HG03064 (cell line): ENCODE results near the gene P2RX6.

Experiments
- ATAC-seq: cut with Tn5 transposase; IDR thresholded peaks from one replicate; pipeline ENCODE4 v1.9.1; 2021; ENCODE audit warnings: low read depth; ENCODE audit not compliant: unreplicated experiment

Gene P2RX6

DNA sequence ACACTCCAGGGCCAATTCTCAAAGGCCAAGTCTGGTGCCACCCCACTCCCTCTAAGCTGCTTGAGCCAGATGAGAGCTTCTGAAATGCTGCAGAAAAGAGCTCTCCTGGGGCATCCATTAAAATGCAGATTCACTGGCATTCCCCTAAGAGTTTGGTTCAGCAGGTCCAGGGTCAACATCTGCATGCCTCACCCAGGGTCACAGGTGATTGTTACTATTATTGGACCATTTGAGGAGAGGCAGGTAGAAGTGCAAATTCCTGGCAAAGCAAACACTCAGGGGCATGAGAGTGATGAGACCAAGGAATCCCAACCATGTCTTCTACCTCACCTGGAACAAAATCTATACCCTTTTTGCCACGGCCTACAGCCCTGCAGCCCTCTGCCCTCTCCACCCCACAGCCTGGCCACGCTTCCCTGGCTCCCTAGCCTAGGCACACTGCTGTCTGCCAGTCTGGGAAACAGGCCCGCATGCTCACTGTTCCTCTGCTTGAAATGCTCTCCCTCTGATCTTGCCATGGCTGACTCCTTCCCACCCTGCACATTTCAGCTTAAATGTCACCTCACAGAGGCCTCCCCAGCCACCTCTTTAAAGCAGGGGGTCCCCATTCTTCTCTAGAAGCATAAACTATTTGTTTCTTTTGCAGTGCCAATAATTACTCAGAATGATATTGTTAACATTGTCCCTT, 4.4 kb upstream of the P2RX6 start:
- no peak for ATAC-seq

DNA sequence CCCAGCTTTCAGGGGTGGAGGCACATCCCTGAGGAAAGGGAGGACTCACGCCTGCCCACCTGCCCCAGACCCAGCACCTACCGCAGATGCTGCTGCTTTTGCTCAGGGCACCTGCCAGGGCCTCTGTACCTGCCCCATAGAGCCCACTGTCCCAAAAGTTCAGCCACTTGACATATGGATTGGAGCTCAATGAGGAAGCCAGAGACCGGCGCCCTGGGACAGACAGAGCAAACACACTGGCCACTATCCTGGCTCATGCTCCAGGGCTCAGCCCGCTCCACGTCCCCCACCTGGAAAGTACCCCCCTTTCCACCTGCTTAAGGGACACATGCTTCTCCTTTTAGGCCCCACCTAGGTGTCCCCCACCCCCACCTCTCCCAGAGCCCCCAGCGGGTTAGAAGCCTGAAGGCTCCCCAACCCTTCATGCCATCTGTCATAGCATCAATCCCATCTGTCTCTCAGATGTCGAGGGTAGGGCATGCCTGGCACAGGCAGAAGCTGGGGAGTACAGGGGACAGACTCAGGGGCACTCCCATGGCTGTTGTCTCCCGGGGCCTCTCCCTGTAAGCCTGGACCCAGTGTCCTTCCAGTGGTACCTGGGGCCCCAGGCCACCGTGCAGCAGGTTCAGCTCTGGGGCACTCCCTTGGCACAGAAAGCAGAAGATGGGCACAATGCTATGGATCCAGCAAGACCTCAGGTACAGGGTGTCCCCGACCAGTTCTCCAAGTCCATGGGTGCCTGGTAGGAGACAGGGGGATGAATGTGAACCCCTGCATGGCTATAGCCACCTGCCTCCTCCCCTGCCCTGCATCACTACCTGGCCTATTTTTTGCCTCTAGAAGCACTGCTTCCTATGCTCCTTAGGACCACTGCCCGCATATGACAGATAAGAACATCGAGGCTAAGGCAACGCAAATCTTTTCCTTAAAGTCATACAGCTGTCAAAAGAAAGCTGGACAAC, 2.2 kb upstream of the P2RX6 start:
- ATAC-seq: no peak

DNA sequence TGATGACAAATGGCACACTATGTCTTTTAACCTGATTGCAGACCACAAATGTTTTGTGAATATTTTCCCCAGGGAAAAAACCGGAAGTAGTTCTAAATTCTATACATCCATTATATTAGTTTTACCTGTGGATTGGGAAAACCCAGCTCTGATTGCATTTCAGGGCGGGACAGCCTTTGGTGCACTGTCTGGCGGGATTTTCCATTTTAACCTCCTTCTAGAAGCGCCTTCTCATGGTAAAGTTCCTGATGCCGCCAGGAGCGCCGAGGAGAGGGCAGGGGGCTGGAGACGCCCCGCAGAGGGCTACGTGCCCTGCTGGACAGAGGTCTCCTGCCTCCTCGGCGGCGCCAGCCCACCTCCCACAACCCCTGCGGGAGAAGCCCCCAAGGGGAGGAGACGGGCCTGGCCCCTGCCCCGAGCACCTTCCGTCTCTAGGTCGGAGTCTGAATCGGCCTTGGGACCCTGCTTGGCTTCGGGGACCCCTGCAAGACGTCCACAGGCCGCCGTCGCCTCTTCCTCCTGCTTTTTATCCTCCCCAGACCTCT, 1.2 kb upstream of the P2RX6 start:
- ATAC-seq: no peak

GRCh38 chr22:21014202-21014725, 701 bp upstream of the P2RX6 start:
- peak; percentile 76 for ATAC-seq

- ATAC-seq: no peak
Observed at GRCh38 chr22:21015466-21016006, 571 bp downstream of the P2RX6 start.

GRCh38 chr22:21016644-21017420, 1.9 kb downstream of the P2RX6 start:
- ATAC-seq: no peak

DNA sequence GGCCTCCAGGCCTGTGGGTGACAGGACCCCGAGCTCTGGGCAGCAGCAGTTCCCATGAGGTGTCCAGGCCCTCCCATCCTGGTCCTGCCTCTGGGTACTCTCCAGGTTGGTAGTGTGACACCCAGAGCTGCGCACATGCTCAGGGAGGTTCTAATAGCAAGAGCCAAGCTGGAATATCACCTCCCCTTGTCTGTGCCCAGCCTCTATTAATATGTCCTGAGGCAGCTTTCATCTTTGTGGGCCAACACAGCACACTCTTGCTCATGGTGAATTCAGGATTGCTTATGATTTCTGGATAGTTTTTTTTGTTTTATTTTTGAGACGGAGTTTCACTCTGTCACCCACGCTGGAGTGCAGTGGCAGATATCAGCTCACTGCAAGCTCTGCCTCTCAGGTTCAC, 3.3 kb downstream of the P2RX6 start:
- ATAC-seq: no peak

DNA sequence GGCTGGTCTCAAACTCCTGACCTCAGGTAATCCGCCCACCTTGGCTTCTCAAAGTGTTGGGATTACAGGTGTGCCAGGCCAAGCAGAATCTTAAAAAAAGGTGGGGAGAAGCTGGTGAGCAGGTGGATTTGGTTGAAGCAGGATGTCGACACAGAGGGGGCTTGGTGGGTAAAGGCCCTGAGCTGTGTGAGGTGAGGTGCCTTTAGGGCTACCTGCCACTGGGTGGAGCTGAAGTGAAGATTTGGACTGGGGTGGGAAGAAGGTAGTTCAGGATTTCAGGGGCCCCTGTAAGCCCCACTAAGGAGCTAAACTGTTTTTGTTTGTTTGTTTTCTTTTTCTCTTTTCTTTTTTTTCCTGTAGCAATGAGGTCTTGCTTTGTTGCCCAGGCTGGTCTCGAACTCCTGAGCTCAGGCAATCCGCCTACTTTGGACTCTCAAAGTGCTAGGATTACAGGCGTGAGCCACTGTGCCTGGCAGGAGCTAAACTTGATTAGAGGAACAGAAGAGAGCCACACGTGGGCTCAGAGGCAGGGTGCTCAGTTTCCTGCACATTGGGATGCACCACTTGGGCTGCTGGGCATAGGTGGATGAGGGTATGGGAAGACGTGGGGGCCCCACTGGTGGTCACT, 6.0 kb downstream of the P2RX6 start:
- ATAC-seq: no peak

DNA sequence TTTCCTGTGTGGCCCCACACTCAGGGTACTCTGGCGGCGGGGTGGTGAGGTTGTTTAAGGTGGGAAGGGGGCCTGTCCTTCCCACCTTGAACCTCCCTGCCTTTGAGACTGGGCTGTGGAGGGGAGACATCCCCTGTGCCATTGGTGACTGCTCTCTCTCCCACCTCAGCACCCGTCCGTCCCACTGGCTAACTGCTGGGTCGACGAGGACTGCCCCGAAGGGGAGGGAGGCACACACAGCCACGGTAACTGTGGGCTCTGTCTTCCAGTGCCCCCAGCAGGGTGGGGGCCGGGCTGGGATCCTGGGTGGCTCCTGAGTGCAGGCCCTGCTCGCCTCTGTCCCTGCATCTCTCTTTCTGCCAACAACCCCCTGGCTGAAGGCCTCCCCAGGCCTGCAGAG, 7.5 kb downstream of the P2RX6 start:
- no peak for ATAC-seq

GRCh38 chr22:21022955-21023614, 8.1 kb downstream of the P2RX6 start:
- ATAC-seq: no peak

DNA sequence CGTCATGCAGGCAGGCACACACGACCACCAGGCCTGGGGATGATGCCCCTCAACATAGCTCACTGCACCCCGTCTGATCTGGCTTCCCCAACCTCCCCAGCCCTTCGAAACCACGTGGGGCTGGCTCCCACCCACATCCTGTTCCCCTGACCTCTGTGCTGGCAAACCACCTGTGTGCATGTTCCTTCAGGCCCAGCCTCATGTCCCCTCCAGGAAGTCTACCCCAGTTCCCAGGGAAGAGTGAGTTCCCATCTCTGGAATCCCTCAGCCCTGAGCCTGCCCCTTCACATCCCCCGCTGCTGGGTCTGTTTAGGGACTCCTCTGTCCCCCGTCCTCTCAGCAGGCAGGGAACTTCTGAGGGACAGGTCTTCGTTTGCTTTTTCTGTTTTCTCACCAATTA, 10.3 kb downstream of the P2RX6 start:
- no peak for ATAC-seq

DNA sequence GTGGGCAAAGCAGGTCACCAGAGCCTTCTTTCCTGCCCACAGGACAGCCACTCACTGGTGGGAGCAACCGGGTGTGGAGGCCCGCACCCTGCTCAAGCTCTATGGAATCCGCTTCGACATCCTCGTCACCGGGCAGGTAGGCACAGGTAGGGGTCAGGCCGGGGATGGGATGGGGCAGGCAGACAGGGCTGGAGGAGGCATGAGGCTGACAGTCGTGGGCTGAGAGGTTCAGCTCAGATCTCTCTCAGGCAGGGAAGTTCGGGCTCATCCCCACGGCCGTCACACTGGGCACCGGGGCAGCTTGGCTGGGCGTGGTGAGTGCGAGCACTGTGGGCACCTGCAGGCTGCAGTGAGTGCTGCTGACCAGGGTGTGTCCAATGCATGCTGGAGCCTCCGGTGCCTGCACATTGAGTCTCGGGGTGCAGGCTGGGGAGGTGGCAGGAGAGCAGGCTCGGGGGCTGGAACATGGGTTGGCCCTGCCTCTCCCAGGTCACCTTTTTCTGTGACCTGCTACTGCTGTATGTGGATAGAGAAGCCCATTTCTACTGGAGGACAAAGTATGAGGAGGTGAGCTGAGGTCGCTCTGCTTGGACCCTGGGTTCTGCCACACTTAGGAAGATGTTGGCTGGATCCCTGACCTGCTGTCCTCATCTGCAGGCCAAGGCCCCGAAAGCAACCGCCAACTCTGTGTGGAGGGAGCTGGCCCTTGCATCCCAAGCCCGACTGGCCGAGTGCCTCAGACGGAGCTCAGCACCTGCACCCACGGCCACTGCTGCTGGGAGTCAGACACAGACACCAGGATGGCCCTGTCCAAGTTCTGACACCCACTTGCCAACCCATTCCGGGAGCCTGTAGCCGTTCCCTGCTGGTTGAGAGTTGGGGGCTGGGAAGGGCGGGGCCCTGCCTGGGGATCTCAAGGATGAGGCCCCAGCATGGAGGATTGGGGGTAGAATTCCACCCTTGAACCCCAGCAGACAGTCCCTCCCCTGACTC, 11.1 kb downstream of the P2RX6 start:
- ATAC-seq: no peak

- ATAC-seq: no peak
Observed at GRCh38 chr22:21026783-21027692, 12.1 kb downstream of the P2RX6 start.

DNA sequence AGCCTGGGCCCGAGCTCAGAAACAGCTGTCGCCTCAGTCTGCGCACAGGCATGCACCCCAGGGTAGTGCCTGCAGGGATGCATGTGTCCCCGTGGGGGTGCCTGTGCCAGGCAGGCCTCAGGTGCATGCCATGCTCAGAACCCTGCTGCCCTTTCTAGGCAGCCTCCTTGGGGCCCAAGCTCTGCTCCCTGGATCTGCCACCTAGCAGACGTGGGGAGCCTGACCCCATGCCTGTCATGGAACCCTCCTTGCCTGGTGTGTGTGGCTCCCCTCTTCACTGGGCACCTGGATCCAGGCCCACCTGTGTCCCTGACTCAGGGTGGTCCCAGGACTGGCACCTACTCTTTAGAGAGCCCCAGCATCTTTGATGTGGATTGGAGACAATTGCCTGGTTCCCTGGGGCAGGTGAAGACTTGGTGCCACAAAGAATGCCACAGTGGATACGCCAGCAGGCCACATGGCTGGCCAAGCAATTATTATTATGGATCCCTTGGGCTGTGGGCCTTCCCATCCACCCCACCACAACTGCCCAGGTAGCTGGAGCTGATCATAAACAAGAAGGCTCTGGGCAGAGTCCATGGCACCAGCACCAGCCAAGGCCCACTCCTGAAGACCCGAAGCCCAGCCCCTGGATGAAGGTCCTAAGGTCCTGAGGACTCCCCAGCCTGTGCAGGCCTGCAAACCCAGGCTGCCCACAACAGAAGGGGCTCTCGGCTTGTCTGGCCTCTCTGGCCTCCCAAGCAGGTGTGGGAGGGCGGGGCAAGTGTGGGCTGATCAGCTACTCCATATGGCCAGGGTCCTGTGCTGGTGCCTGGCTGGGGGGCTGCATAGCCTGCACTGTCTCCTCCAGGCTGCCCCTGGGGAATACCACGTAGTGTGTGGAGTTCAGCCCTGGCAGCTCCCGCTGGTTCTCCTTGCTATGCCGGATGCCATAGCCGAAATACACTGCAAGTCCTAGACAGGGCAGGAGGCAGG, 13.6 kb downstream of the P2RX6 start:
- no peak for ATAC-seq

GRCh38 chr22:21029486-21030025, 14.6 kb downstream of the P2RX6 start:
- ATAC-seq: no peak

GRCh38 chr22:21030032-21030431, 15.1 kb downstream of the P2RX6 start:
- ATAC-seq: no peak
